ENCODE data around the gene CEP63.
"Not testable (repeated sequence)": the region's sequence is repeated elsewhere in the genome, so short reads cannot be mapped to it uniquely, and the experiment has no call there.

CEP63 gene

DNA sequence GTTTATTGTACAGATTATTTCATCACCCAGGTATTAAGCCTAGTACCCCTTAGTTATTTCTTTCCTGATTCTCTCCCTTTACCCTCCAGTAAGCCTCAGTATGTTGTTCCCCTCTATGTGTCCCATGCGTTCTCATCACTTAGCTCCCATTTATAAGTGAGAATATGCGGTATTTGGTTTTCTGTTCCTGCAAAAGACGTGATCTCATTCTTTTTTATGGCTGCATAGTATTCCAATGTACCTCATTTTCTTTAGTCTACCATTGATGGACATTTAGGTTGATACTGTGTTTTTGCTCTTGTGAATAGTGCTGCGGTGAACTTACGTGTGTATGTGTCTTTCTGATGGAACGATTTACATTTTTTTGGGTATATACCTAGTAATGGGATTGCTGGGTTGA is 36.7 kb downstream of the CEP63 start:
- DNase-seq = no peak

DNA sequence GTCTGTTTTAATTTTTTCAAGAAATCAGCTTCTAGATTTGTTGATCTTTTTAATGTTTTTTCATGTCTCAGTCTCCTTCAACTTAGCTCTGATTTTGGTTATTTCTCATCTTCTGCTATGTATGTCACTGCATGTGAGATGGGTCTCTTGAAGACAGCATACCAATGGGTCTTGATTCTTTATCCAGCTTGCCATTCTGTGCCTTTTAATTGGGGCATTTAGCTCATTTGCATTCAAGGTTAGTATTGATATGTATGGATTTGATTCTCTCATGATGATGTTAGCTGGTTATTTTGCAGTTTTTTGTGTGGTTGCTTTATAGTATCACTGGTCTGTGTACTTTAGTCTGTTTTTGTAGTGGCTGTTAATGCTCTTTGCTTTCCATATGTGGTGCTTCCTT is 39.4 kb downstream of the CEP63 start:
- DNase-seq = no peak

- DNase-seq = no peak
Observed at GRCh38 chr3:134526319-134526718, 40.5 kb downstream of the CEP63 start.

DNA sequence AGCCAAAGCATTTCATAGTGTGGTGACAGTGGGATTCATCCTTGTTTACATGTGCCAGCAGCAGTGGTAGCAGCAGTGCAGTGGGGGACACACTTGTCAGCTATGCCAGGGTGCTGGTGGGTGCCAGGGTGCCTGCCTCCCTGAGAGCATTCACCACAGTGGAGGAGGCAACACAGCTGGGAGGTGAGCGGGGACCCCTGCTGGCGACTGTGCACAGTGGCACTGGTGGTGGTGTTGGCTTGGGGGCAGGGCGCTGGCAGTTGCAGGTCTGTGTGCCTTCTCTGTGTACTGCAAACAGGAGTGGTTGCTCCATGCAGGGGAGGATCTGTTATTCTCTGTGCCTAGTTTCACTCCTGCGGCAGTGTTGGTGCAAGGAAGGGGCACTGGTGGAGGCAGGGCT is 41.2 kb downstream of the CEP63 start:
- no peak for DNase-seq

DNA sequence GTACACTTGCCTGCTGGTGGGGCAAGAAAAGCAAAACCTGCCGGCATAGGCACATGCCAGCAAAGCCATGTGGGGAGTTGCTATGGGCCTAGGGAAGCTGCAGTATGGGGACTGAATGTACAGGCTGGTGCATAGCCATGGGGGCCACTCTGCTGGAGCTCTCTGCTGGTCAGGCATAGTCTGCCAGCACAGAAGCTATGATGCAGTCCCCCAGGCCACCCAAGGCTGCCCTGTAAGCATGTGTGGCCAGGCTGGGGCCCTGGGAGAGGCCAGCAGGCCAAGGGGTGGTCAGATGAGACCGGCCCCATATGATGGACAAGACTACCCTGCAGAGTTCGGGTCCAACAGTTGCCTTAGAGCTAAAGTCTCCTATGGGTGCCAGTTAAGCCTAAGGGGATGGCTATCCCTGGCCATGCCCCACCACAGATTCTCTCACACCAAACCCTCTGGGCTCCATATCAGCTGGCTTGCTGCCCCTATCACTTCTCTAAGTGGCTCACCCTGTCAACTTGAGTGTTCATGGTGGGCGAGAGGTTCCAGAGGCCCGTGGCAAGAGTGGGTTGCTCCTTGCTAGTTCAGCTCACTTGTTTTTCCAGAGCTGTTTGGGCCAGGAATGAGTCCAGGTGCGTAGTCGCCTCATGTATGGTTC is 41.8 kb downstream of the CEP63 start:
- no peak for DNase-seq

DNA sequence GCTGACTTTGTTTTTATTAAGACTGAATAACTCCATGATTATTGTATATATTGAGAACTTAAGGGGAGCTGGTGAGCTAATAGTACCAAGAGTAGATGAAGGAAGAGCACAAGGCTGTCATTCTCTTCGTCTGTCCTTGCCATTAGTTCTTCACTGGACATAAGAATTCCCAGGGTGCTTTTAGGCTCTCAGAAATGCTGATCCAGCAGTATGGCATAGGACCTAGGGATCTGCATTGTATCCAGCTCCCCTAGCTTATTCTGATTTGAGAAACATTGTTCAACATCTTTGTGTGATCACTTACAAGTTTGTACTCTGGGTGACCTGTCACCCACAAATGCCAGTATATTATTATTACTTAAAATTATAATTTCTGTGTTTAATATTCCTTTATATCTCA is 47.6 kb downstream of the CEP63 start:
- DNase-seq = no peak

- no peak for DNase-seq
Observed at GRCh38 chr3:134535186-134535970, 49.5 kb downstream of the CEP63 start.

DNA sequence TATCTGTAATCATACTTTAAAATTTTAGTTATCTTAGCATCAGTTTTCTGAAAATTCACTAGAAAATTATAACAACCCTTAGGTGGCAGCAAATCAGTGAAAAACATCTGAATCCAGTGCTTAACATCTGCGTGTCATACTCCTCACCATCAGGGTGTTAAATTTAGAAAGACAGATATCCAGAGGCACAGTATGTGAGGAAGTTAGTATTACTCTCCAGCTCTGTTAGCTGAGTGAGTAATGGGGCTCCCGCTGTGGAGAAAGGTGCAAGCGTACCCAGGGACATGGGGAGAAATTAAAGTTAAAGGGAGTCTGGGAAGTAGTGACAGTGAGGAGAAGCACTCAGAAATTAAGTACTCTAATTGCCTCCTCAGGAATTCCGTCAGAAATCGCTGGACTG is 50.9 kb downstream of the CEP63 start:
- DNase-seq = no peak

- no peak for DNase-seq
Observed at GRCh38 chr3:134542287-134542958, 56.6 kb downstream of the CEP63 start.

GRCh38 chr3:134543113-134543512 is 57.3 kb downstream of the CEP63 start:
- no peak for DNase-seq

DNA sequence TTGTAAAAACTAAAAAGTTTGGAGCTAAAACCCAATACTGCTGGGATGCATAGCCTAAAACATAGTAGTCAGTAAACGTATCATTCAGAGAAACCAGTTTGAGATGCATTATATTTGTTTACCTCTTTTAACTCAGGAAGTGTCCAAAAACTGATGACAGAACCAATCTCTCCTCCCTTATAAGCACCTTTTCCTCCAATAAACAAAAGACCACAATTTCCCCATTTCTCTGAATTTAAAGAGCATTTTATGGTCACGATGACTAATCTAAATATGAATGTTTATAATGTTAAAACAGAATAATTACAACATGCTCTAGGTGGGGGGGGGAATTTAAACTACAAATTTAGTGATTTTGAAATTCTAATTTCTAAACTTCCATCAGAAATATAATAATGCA is 58.5 kb downstream of the CEP63 start:
- DNase-seq = no peak

GRCh38 chr3:134544783-134545182 is 58.9 kb downstream of the CEP63 start:
- DNase-seq = not testable (repeated sequence)

DNA sequence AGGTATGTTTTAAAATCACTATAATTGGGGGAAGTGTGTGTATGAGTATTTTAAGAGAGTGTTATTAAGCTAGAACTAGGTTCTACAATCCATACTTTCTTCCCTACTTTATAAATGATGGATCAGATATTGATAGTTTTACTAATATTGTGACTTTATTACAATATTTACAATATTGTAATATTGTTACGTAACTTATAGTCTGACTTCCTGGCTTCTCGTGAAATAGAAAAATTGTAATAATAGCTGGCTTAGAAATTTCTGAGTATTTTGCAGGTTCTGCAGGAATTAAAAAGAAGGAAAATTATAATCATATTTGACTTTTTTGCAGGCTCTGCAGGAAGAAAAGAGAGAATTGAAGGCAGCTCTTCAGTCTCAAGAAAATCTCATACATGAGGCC is 60.0 kb downstream of the CEP63 start:
- DNase-seq = no peak

- no peak for DNase-seq
Observed at GRCh38 chr3:134552784-134553183, 66.9 kb downstream of the CEP63 start.

- DNase-seq = no peak
Observed at GRCh38 chr3:134559591-134559990, 73.7 kb downstream of the CEP63 start.

- DNase-seq = no peak
Observed at GRCh38 chr3:134562055-134562454, 76.2 kb downstream of the CEP63 start.

- no peak for DNase-seq
Observed at GRCh38 chr3:134563601-134564000, 77.7 kb downstream of the CEP63 start.

DNA sequence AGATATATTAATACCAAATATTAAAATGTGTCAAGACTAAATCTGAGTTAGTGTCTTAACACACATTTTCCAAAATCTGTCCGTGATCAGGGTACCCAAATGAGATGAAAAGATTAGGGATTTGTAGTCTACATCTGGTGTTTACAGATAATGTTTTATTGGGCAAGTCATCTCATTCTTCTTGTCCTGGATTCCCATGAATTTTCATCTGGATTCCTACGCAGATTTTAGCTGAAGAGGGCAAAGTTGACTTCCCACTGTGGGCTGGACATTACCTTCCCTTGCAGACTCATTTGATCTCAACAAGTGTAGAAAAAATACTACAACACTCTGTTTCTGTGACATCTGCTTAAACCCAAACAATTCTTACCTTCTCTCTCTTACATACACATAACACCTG is 79.1 kb downstream of the CEP63 start:
- DNase-seq = no peak

DNA sequence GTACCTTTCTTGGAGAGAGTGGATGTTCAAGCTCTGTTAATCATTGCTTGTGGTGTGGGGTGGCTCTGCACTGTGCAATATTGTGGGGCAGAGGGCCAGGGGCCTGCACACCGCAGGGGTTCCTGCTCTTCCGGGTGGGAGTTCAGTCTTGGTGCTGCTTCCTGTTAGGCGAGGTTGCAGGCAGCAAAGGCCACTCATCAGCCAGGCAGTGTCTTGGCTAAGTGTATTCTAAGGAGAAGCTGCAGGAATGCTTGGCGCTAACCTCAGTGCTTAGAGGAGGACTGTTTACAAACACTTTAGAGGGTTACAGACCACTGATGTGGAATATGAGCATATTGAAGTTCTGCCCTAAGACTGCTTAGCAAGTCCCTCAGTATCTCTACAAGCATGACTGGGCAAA is 81.7 kb downstream of the CEP63 start:
- DNase-seq = no peak

GRCh38 chr3:134568790-134569189 is 82.9 kb downstream of the CEP63 start:
- DNase-seq = no peak

DNA sequence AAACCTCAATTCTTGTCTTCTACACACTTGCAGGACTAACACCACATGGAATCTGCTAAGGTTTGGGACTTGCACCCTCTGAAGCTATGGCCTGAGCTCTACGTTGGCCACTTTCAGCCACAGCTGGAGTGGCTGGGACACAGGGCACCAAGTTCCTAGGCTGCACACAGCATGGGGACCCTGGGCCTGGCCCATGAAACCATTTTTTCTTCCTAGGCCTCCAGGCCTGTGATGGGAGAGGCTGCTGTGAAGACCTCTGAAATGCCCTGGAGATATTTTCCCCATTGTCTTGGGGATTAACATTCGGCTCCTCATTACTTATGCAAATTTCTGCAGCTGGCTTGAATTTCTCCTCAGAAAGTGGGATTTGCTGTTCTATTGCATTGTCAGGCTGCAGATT is 84.0 kb downstream of the CEP63 start:
- not testable (repeated sequence) for DNase-seq

DNA sequence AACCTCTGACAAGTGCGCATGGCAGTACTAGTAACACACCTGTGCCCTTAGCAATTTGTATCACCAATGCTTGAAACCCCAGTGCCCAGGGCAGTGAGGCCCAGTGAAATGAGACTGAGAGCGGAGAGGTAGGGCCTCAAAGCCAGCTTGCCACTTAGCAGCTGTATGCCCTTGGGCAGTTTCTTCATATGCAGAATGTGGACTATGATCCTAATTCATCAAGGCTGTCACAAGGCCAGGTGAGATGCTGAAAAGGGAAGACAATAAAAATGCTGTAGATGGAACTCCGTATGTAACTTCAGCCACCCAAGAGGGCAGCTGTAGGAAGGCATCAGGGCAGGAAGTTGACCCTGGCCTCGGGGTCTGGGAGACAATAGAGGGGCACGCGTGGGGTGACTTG is 90.6 kb downstream of the CEP63 start:
- no peak for DNase-seq

DNA sequence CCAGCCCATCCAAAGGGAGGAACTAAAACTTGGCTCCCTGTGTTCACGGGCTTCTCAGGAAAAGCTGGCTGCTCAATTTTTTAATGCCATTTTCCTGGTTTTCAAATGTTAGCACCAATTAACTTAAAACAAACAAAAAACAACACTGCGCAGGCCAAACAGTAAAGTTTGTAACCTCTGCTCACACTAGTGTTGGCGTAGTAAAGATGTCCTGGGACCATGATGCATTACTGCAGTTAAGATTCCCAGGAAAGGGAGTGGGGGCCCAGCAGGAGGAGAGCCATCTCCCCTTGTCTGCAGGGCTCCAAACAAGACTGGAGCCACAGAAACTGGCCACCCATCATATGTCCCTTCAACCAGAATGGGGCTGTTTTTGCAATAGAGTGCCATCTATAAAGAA is 91.0 kb downstream of the CEP63 start:
- DNase-seq = no peak

DNA sequence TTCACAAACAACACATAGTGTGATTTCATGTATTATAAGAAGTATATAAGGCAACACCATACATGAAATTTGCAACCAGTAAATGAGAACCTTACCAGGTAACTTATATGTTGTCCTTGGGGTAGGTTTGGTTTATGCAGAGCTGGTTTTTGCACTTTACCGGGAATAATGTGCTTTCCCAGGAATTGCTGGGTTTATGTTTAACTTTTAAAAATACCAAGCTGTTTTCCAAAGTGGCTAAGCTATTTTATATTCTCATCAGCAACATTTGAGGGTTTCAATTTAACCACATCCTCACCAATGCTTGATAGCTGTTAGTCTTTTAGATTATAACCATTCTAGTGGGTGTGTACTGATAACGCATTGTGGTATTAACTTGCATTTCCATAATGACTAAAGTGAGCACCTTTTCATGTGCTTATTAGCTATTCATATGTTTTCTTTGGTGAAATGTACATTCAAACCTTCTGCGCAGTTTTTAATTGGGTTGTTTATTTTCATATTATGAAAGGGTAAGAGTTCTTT is 93.3 kb downstream of the CEP63 start:
- no peak for DNase-seq
